ENCODE measurements around the gene DOCK1.

The DOCK1 gene

GRCh38 chr10:127243490-127244272 is 338.5 kb downstream of the DOCK1 start:
- no peak for DNase-seq

GRCh38 chr10:127245456-127245855 is 340.2 kb downstream of the DOCK1 start:
- DNase-seq: no peak

GRCh38 chr10:127250031-127250430 is 344.8 kb downstream of the DOCK1 start:
- no peak for DNase-seq

GRCh38 chr10:127252818-127253217 is 347.6 kb downstream of the DOCK1 start:
- no peak for DNase-seq

- DNase-seq: no peak
Measured at GRCh38 chr10:127254276-127254675, 349.0 kb downstream of the DOCK1 start.

GRCh38 chr10:127257395-127257794 is 352.2 kb downstream of the DOCK1 start:
- no peak for DNase-seq

GRCh38 chr10:127259347-127259746 is 354.1 kb downstream of the DOCK1 start:
- DNase-seq: no peak

- DNase-seq: no peak
Measured at GRCh38 chr10:127262606-127263005, 357.4 kb downstream of the DOCK1 start.

GRCh38 chr10:127265288-127265687 is 360.1 kb downstream of the DOCK1 start:
- no peak for DNase-seq

GRCh38 chr10:127266431-127266830 is 361.2 kb downstream of the DOCK1 start:
- no peak for DNase-seq

GRCh38 chr10:127267442-127267841 is 362.2 kb downstream of the DOCK1 start:
- no peak for DNase-seq

GRCh38 chr10:127272076-127272475 is 366.8 kb downstream of the DOCK1 start:
- DNase-seq: no peak

- no peak for DNase-seq
Measured at GRCh38 chr10:127275272-127275671, 370.0 kb downstream of the DOCK1 start.

GRCh38 chr10:127275793-127276450 is 370.7 kb downstream of the DOCK1 start:
- no peak for DNase-seq

GRCh38 chr10:127276794-127277462 is 371.7 kb downstream of the DOCK1 start:
- DNase-seq: no peak

- no peak for DNase-seq
Measured at GRCh38 chr10:127278001-127278400, 372.8 kb downstream of the DOCK1 start.

- DNase-seq: no peak
Measured at GRCh38 chr10:127279334-127279774, 374.1 kb downstream of the DOCK1 start.

- DNase-seq: no peak
Measured at GRCh38 chr10:127280446-127280845, 375.2 kb downstream of the DOCK1 start.

GRCh38 chr10:127283017-127283416 is 377.8 kb downstream of the DOCK1 start:
- no peak for DNase-seq

- no peak for DNase-seq
Measured at GRCh38 chr10:127283576-127283975, 378.3 kb downstream of the DOCK1 start.

GRCh38 chr10:127290850-127291249 is 385.6 kb downstream of the DOCK1 start:
- no peak for DNase-seq

GRCh38 chr10:127291329-127291728 is 386.1 kb downstream of the DOCK1 start:
- DNase-seq: no peak

GRCh38 chr10:127292888-127293287 is 387.7 kb downstream of the DOCK1 start:
- no peak for DNase-seq

- DNase-seq: no peak
Measured at GRCh38 chr10:127293640-127294039, 388.4 kb downstream of the DOCK1 start.
